Body of pancreas (tissue), 4 donors: ENCODE data around the gene AFDN. TPM values are rescaled to one million over a fixed set of nuclear protein-coding genes. Genes with fewer than 3 reads are reported as not detected.

ENCODE experiments used
- ATAC-seq: fragments of 150-250 bp; one replicate; pipeline ENCODE4 v1.9.1; 2016
- DNase-seq, 4 donors: peaks; one replicate each; pipeline ENCODE4 v3.0.0-alpha.2; 2019
- H3K27ac ChIP-seq, 4 donors: fragments of 200-600 bp; sonication (generic); 1 replicate in 3 of 4; 2 replicates in 1 of 4; pipeline versions ENCODE4 v1.5.1 to v1.6.1; 2016 to 2019; ENCODE audit warnings: mild to moderate bottlenecking in 1 of 4, mixed read lengths in 1 of 4, moderate library complexity in 1 of 4
- H3K27me3 ChIP-seq, 2 donors: fragments of 200-600 bp; sonication (generic); one replicate each; pipeline ENCODE4 v1.6.0; 2016; ENCODE audit warnings: mild to moderate bottlenecking in 1 of 2
- H3K36me3 ChIP-seq, 2 donors: fragments of 200-600 bp; sonication (generic); replicated peaks in 1 of 2; 2 replicates each; pipeline ENCODE4 v1.5.1; 2016; ENCODE audit warnings: low read depth in 2 of 2; ENCODE audit not compliant: insufficient read depth in 1 of 2
- H3K4me1 ChIP-seq: fragments of 200-600 bp; sonication (generic); one replicate; pipeline ENCODE4 v1.6.0; 2016
- H3K4me3 ChIP-seq, 2 donors: fragments of 200-600 bp; sonication (generic); 1 replicate in 1 of 2; 2 replicates in 1 of 2; pipeline ENCODE4 v1.5.1; 2016 to 2019
- H3K9me3 ChIP-seq, 3 donors: fragments of 200-600 bp; sonication (generic); 1 replicate in 2 of 3; 2 replicates in 1 of 3; pipeline ENCODE4 v1.5.1; 2016
- POLR2A ChIP-seq, 3 donors: fragments of 450-650 bp; IDR thresholded peaks; one replicate each; pipeline ENCODE4 v1.6.1; 2016; ENCODE audit warnings: antibody characterized with exemption in 3 of 3, mild to moderate bottlenecking in 2 of 3
- WGBS, 2 donors: methylation state at CpG; one replicate each; pipeline ENCODE4 v1.1.5; 2017; 5-methylcytosine and 5-hydroxymethylcytosine counted together
- intact Hi-C: fragments of 100-400 bp; cut with DNase I; formaldehyde crosslinking; loops from one replicate; pipeline ENCODE4 v1.15.1; 2023
- total RNA-seq, 2 donors: library from RNA; depleted of rRNA; stranded (reverse); fragments of >200 nt; gene quantifications; one replicate each; pipeline ENCODE4 v1.1.0, GENCODE V29; 2016
- TF ChIP-seq, protein P1 (sequence below), 7 experiments: fragments of 450-650 bp in 4 of 7; fragments of 200-600 bp in 3 of 7; sonication (generic) in 3 of 7; IDR thresholded peaks; one replicate each; pipeline ENCODE4 v1.5.1; 2016 to 2019; ENCODE audit warnings: antibody characterized with exemption in 7 of 7

Gene AFDN
- total RNA-seq, 2 donors from 2014 or later = 160 to 195 TPM

DNA sequence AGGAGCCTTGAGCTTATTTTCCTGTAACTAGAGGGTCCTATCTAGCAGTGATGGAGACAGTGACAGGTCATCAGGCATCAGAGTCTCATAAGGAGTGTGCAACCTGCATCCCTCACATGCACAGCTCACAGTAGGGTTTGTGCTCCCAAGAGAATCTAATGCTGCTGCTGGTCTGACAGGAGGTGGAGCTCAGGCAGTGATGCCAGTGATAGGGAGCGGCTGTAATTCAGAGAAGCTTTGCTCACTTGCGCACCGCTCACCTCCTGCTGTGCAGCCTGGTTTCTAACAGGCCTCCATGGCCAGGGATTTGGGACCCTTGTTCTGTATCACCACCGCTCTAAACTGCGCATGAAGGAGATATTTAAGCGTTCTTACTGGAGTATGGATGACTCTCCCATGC, 176.1 kb downstream of the AFDN start:
- H3K27ac ChIP-seq = no peak overlapping the region
- ATAC-seq (no peak), DNase-seq (no peak)
- H3K9me3 ChIP-seq = no peaks in the 10 kb centered on the region
- intact Hi-C loops = no loop called here
- H3K36me3 ChIP-seq = no peaks in the 10 kb centered on the region
- H3K4me3 ChIP-seq = no peak overlapping the region
- TF ChIP-seq POLR2A (IDR thresholded peaks at IDR 0.05) = no peak
- TF ChIP-seq, protein P1, sequence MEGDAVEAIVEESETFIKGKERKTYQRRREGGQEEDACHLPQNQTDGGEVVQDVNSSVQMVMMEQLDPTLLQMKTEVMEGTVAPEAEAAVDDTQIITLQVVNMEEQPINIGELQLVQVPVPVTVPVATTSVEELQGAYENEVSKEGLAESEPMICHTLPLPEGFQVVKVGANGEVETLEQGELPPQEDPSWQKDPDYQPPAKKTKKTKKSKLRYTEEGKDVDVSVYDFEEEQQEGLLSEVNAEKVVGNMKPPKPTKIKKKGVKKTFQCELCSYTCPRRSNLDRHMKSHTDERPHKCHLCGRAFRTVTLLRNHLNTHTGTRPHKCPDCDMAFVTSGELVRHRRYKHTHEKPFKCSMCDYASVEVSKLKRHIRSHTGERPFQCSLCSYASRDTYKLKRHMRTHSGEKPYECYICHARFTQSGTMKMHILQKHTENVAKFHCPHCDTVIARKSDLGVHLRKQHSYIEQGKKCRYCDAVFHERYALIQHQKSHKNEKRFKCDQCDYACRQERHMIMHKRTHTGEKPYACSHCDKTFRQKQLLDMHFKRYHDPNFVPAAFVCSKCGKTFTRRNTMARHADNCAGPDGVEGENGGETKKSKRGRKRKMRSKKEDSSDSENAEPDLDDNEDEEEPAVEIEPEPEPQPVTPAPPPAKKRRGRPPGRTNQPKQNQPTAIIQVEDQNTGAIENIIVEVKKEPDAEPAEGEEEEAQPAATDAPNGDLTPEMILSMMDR (IDR thresholded peaks at IDR 0.05) = no peak
- H3K27me3 ChIP-seq = no peaks in the 10 kb centered on the region
- H3K4me1 ChIP-seq = no peaks in the 10 kb centered on the region
- WGBS, 2 donors = 76 to 92% methylated on average over 6 of the region's 6 CpGs

DNA sequence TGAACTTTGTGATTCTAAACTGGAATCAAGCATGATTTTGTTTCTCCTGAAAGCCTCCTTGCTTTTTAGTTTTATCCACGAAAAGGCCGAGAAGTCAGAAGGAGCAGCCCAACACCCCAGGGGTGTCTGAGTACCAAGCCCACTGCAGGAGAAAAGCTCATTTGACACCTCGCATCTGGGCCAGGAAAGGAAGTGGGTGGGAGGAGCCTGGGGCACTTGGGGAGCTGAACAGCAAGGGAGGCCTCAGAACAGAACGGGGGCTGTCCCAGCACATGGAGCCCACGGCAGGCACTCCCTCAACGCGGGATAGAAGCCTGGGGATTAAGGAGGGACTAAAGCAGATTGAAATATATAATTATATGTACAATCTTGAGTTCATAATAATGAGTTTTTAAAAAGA, 177.3 kb downstream of the AFDN start:
- Histone ChIP-seq H3K9me3 (no peaks in the 10 kb centered on the region), H3K27ac (no peak overlapping the region), H3K4me3 (no peak overlapping the region), H3K36me3 (no peaks in the 10 kb centered on the region), H3K4me1 (no peaks in the 10 kb centered on the region), H3K27me3 (no peaks in the 10 kb centered on the region)
- intact Hi-C loops = no loop called here
- no peak for DNase-seq
- no peak for TF ChIP-seq POLR2A (IDR thresholded peaks at IDR 0.05)
- TF ChIP-seq, protein P1 (IDR thresholded peaks at IDR 0.05) = no peak
- WGBS, 2 donors = 78 to 89% methylated on average over 7 of the region's 7 CpGs
- no peak for ATAC-seq

DNA sequence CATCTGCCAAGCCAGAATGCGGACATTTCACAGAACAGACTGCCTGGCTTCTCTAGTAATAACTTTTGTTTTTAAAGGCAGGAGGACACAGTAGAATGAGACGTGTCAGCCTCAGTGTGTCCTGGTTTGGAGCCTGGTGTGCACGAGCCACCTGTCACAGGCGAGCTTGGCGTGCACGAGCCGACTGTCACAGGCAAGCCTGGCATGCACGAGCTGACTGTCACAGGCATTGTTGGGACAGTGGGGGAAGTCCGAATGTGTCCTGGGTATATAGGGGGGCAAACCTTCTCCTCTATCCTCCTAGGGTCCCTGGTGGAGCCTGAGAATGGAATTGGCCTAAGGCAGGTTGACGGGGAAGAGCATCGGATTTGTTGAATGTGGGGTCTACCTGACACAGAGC, 178.2 kb downstream of the AFDN start:
- no peaks in the 10 kb centered on the region for H3K27me3 ChIP-seq
- H3K4me3 ChIP-seq = no peak overlapping the region
- no peak overlapping the region for H3K27ac ChIP-seq
- TF ChIP-seq POLR2A (IDR thresholded peaks at IDR 0.05) = no peak
- TF ChIP-seq, protein P1 (IDR thresholded peaks at IDR 0.05) = no peak
- no peaks in the 10 kb centered on the region for H3K4me1 ChIP-seq
- WGBS, 2 donors = 82 to 87% methylated on average over 11 of the region's 11 CpGs
- intact Hi-C loops = no loop called here
- DNase-seq (no peak), ATAC-seq (no peak)
- H3K9me3 ChIP-seq = no peaks in the 10 kb centered on the region
- no peaks in the 10 kb centered on the region for H3K36me3 ChIP-seq

DNA sequence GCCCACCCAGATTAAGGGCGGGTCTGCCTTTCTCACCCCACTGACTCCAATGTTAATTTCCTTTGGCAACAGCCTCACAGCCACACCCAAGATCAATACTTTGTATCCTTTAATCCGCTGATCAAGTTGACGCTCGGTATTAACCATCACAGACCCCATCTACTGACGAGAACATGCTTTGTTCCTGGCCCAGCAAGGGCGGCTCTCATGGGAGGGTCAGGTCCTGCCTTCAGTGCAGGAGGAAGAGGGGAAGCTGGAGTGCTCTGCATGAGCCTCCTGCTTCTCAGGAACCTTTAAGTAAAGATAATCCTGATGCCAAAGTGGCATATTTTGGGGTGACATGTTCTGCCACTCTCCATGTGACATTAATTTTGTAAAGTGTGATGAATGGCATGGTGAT, 179.1 kb downstream of the AFDN start:
- TF ChIP-seq POLR2A (IDR thresholded peaks at IDR 0.05) = no peak
- TF ChIP-seq, protein P1 (IDR thresholded peaks at IDR 0.05) = no peak
- Histone ChIP-seq H3K9me3 (peaks cover 0 to 3% (median 0%) of the 10 kb centered on the region in 3 donors), H3K27ac (no peak overlapping the region), H3K36me3 (no peaks in the 10 kb centered on the region), H3K27me3 (no peaks in the 10 kb centered on the region), H3K4me3 (no peak overlapping the region), H3K4me1 (no peaks in the 10 kb centered on the region)
- ATAC-seq (no peak), DNase-seq (no peak)
- 87% methylated on average over 6 of the region's 6 CpGs for WGBS, 2 donors
- intact Hi-C loops = no loop called here

DNA sequence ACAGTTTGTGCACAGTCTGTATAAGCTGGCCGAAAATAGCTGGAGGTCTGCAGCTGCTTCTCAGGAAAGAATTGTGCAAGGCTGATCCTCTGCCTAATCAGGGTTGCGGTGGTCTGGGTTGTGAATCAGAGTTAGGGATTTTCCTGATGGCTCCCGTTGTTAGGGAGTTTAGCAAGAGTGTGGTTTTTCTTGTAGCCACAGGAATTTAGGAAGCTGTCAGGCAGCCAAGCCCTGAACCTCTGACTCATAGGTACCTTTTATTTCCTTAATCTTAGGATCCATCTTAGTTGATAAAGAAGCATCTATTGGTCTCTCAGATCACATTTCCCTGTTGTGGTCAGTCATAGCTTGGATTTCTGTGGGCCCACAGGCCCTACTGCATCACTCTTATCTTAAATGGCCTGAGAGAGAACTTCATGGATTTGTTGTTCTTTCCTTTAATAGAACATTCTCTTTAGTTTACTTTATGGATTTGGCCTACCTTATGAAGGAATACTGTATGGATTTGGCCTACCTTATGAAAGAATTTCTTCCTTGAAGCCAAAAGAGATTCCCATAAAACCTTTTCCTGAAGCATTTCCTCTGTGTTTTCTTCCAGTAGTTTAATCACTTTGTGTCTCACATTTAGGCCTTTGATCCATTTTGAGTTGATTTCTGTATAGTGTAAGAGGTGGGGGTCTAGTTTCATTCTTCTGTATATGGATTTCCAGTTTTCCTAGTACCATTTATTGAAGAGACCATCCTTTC, 181.1 kb downstream of the AFDN start:
- TF ChIP-seq, protein P1 (IDR thresholded peaks at IDR 0.05) = no peak
- TF ChIP-seq POLR2A (IDR thresholded peaks at IDR 0.05) = no peak
- H3K36me3 ChIP-seq = no peaks in the 10 kb centered on the region
- peak overlapping the region in 2 of 4 donors; percentile 3 to 53 for H3K27ac ChIP-seq
- no peaks in the 10 kb centered on the region for H3K27me3 ChIP-seq
- DNase-seq (peak; percentile 26 to 65 (median 43)), ATAC-seq (peak; percentile 81)
- H3K9me3 ChIP-seq = peaks cover 0 to 5% (median 0%) of the 10 kb centered on the region in 3 donors
- WGBS, 2 donors = 53% methylated on average over 3 of the region's 3 CpGs
- intact Hi-C loops = no loop called here
- H3K4me3 ChIP-seq = no peak overlapping the region
- no peaks in the 10 kb centered on the region for H3K4me1 ChIP-seq
